Esophagus squamous epithelium (tissue), 4 donors: ENCODE measurements around the gene THEM5.

Experiments
- POLR2A ChIP-seq, 4 donors: fragments of 450-650 bp; IDR thresholded peaks; one replicate each; pipeline ENCODE4 v1.6.1; 2017; ENCODE audit warnings: antibody characterized with exemption in 4 of 4, mild to moderate bottlenecking in 4 of 4, moderate library complexity in 3 of 4
- TF ChIP-seq, protein P1 (sequence below), 6 experiments: fragments of 450-650 bp in 4 of 6; fragments of 200-600 bp in 2 of 6; sonication (generic) in 2 of 6; IDR thresholded peaks; one replicate each; pipeline ENCODE4 v1.5.1; 2016 to 2019; ENCODE audit warnings: antibody characterized with exemption in 6 of 6, mild to moderate bottlenecking in 4 of 6, moderate library complexity in 4 of 6

DNA sequence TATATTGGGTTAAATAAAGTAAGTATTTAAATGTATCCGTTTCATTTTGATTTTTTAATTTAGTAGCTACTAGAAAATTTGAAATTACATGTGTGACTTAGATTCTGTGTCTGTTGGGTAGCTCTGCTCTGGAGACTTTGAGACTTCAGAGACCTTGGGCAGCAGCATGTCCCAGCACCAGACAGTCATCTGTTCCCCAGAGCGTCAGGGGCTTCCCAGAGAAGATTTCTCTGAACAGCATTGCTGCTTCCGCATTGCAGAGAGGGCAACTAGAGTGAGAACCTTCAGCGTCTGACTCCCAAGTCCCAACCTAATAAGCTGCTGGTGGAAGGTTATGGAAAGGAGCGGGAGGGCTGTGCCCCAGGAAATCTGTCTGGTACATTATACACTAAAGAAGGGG, 54.9 kb downstream of the THEM5 start:
- TF ChIP-seq, protein P1, sequence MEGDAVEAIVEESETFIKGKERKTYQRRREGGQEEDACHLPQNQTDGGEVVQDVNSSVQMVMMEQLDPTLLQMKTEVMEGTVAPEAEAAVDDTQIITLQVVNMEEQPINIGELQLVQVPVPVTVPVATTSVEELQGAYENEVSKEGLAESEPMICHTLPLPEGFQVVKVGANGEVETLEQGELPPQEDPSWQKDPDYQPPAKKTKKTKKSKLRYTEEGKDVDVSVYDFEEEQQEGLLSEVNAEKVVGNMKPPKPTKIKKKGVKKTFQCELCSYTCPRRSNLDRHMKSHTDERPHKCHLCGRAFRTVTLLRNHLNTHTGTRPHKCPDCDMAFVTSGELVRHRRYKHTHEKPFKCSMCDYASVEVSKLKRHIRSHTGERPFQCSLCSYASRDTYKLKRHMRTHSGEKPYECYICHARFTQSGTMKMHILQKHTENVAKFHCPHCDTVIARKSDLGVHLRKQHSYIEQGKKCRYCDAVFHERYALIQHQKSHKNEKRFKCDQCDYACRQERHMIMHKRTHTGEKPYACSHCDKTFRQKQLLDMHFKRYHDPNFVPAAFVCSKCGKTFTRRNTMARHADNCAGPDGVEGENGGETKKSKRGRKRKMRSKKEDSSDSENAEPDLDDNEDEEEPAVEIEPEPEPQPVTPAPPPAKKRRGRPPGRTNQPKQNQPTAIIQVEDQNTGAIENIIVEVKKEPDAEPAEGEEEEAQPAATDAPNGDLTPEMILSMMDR (IDR thresholded peaks at IDR 0.05): no peak
- no peak for TF ChIP-seq POLR2A (IDR thresholded peaks at IDR 0.05)
